NCI-H187 treated with DMSO at 0.1 percent for 48 hours (cell line): ENCODE measurements around the gene AQP5.
A peak's percentile ranks its signal among the peaks of the same experiment; 100 is the strongest.

Experiments
- DNase-seq: peaks from one replicate; lab custom pipeline; 2025; lab: John Stamatoyannopoulos, UW

Gene AQP5

GRCh38 chr12:49932533-49933130 is 29.0 kb upstream of the AQP5 start:
- DNase-seq, result no peak

GRCh38 chr12:49933796-49934195 is 27.9 kb upstream of the AQP5 start:
- DNase-seq, result no peak

- DNase-seq, result no peak
These were observed 27.2 kb upstream of the AQP5 start for GRCh38 chr12:49934505-49934904.

GRCh38 chr12:49936925-49937324 is 24.7 kb upstream of the AQP5 start:
- no peak for DNase-seq

GRCh38 chr12:49937639-49938300 is 23.9 kb upstream of the AQP5 start:
- no peak for DNase-seq

- no peak for DNase-seq
These were observed 22.4 kb upstream of the AQP5 start for GRCh38 chr12:49939307-49939706.

- DNase-seq, result no peak
These were observed 22.0 kb upstream of the AQP5 start for GRCh38 chr12:49939707-49940106.

- no peak for DNase-seq
These were observed 19.8 kb upstream of the AQP5 start for GRCh38 chr12:49941556-49942511.

GRCh38 chr12:49942512-49942893 is 19.2 kb upstream of the AQP5 start:
- no peak for DNase-seq

GRCh38 chr12:49942921-49943624 is 18.6 kb upstream of the AQP5 start:
- no peak for DNase-seq

GRCh38 chr12:49943625-49943960 is 18.1 kb upstream of the AQP5 start:
- DNase-seq, result no peak

- DNase-seq, result no peak
These were observed 17.6 kb upstream of the AQP5 start for GRCh38 chr12:49944046-49944445.

GRCh38 chr12:49944718-49945117 is 17.0 kb upstream of the AQP5 start:
- DNase-seq, result no peak

- DNase-seq, result peak; percentile 7
These were observed 16.1 kb upstream of the AQP5 start for GRCh38 chr12:49945394-49946080.

GRCh38 chr12:49946086-49946485 is 15.6 kb upstream of the AQP5 start:
- peak; percentile 7 for DNase-seq

- no peak for DNase-seq
These were observed 15.2 kb upstream of the AQP5 start for GRCh38 chr12:49946497-49946896.

- no peak for DNase-seq
These were observed 14.0 kb upstream of the AQP5 start for GRCh38 chr12:49947593-49948226.

GRCh38 chr12:49948866-49949845 is 12.5 kb upstream of the AQP5 start:
- DNase-seq, result no peak

- no peak for DNase-seq
These were observed 11.8 kb upstream of the AQP5 start for GRCh38 chr12:49949866-49950265.
